ENCODE measurements around the gene MID2. TPM values are rescaled to one million over a fixed set of nuclear protein-coding genes. Genes with fewer than 3 reads are reported as not detected.

Gene MID2
- total RNA-seq, 1 donor from 2014 or later = 37.1 TPM

- DNase-seq (ENCODE audit: low spot score in 2 of 2) = no peak
- Histone ChIP-seq H3K4me3 (no peak overlapping the region), H3K9me3 (no peaks in the 10 kb centered on the region), H3K36me3 (no peaks in the 10 kb centered on the region), H3K27me3 (no peaks in the 10 kb centered on the region), H3K4me1 (no peaks in the 10 kb centered on the region), H3K27ac (no peak overlapping the region)
- intact Hi-C loops (cut with DNase I) = no loop called here
- TF ChIP-seq, protein P1, sequence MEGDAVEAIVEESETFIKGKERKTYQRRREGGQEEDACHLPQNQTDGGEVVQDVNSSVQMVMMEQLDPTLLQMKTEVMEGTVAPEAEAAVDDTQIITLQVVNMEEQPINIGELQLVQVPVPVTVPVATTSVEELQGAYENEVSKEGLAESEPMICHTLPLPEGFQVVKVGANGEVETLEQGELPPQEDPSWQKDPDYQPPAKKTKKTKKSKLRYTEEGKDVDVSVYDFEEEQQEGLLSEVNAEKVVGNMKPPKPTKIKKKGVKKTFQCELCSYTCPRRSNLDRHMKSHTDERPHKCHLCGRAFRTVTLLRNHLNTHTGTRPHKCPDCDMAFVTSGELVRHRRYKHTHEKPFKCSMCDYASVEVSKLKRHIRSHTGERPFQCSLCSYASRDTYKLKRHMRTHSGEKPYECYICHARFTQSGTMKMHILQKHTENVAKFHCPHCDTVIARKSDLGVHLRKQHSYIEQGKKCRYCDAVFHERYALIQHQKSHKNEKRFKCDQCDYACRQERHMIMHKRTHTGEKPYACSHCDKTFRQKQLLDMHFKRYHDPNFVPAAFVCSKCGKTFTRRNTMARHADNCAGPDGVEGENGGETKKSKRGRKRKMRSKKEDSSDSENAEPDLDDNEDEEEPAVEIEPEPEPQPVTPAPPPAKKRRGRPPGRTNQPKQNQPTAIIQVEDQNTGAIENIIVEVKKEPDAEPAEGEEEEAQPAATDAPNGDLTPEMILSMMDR (IDR thresholded peaks at IDR 0.05) = no peak
Measured at GRCh38 chrX:107971636-107972035, 146.0 kb downstream of the MID2 start.

Other genes with a start within 250 kb of the MID2 start
- 14.0 TPM for gene PRPS1, start 197.4 kb upstream of the MID2 start, total RNA-seq
- 630 TPM for gene TSC22D3, start 50.1 kb upstream of the MID2 start, total RNA-seq
- gene NCBP2L, start 48.1 kb upstream of the MID2 start, total RNA-seq = not detected
- not detected for gene TEX13B, start 156.5 kb downstream of the MID2 start, total RNA-seq
- gene VSIG1, start 219.2 kb downstream of the MID2 start, total RNA-seq = 2.9 TPM